ENCODE results near the gene LSM12.

GRCh38 chr17:44077595-44077909 lies 11.1 kb upstream of the LSM12 start:
- TF ChIP-seq EZH2 (IDR thresholded peaks at IDR 0.05; ENCODE audit: borderline replicate concordance, low read depth, low read length, severe bottlenecking) = no peak
- TF ChIP-seq FOS (IDR thresholded peaks at IDR 0.05; ENCODE audit: borderline replicate concordance, insufficient read depth, low read length) = no peak
- TF ChIP-seq CTCF (IDR thresholded peaks at IDR 0.05; ENCODE audit: extremely low read depth in 1 of 2, insufficient read depth in 1 of 2, low read depth in 1 of 2, low read length in 2 of 2) = no peak
- no peak for TF ChIP-seq POLR2A (IDR thresholded peaks at IDR 0.05; ENCODE audit: low read depth, low read length)
- TF ChIP-seq GATA2 (IDR thresholded peaks at IDR 0.05; ENCODE audit: insufficient read depth, insufficient read length, low read depth, low read length) = no peak
- no peak for TF ChIP-seq MAX (IDR thresholded peaks at IDR 0.05; ENCODE audit: insufficient read depth, insufficient read length)
- TF ChIP-seq POLR2AphosphoS5 (IDR thresholded peaks at IDR 0.05; ENCODE audit: insufficient read depth, low read depth, low read length) = no peak
- no peak for TF ChIP-seq MYC (IDR thresholded peaks at IDR 0.05; ENCODE audit: low read depth, low read length)
- no peak for TF ChIP-seq JUN (IDR thresholded peaks at IDR 0.05; ENCODE audit: borderline replicate concordance, insufficient read depth, insufficient read length, low read depth)
